ENCODE data around the gene GABRG3.
"Not testable (repeated sequence)": the region's sequence is repeated elsewhere in the genome, so short reads cannot be mapped to it uniquely, and the experiment has no call there.

DNA sequence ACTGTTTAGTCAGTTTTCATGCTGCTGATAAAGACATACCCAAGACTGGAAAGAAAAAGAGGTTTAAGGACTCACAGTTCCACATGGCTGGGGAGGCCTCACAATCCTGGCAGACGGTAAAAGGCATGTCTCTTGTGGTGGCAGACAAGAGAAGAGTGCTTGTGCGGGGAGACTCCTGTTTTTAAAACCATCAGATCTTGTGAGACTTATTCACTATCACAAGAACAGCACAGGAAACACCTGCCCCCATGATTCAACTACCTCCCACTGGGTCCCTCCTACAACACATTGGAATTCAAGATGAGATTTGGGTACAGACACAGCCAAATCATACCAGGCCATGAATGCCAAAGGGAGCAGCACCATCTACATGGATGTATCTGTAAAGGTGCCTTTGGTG is 406.4 kb downstream of the GABRG3 start:
- not testable (repeated sequence) for TF ChIP-seq CTCF (conservative IDR thresholded peaks at IDR 0.05; ENCODE audit: low read depth, low read length); ELK1 (IDR thresholded peaks at IDR 0.05; ENCODE audit: borderline replicate concordance, low read depth, low read length); MAFK (IDR thresholded peaks at IDR 0.05; ENCODE audit: low read depth, low read length); SMC3 (IDR thresholded peaks at IDR 0.05; ENCODE audit: low read depth, low read length); MXI1 (IDR thresholded peaks at IDR 0.05; ENCODE audit: borderline replicate concordance, low read depth, low read length); POLR2A (IDR thresholded peaks at IDR 0.05; ENCODE audit: low read depth, low read length); BHLHE40 (IDR thresholded peaks at IDR 0.05; ENCODE audit: low read depth, low read length); RAD21 (IDR thresholded peaks at IDR 0.05; ENCODE audit: low read length); RCOR1 (IDR thresholded peaks at IDR 0.05; ENCODE audit: insufficient replicate concordance, low read length); FOS (IDR thresholded peaks at IDR 0.05; ENCODE audit: low read depth, low read length); MAZ (IDR thresholded peaks at IDR 0.05; ENCODE audit: borderline replicate concordance, low read depth, low read length)

All from IMR-90 (cell line).